HUES48 (cell line): ENCODE results near the gene TMEM255A.

ENCODE experiments used
- H3K27ac ChIP-seq: one replicate; pipeline ENCODE4 v1.7.0; 2013; ENCODE audit warnings: low read depth, low read length, inconsistent platforms
- H3K27me3 ChIP-seq: 2 replicates; pipeline ENCODE4 v1.6.1; 2013; ENCODE audit warnings: mild to moderate bottlenecking, low read length; ENCODE audit not compliant: control insufficient read depth, insufficient read depth
- H3K36me3 ChIP-seq: 2 replicates; pipeline ENCODE4 v1.6.1; 2013; ENCODE audit warnings: low read length; ENCODE audit not compliant: control insufficient read depth, insufficient read depth
- H3K4me1 ChIP-seq: 2 replicates; pipeline ENCODE4 v1.6.1; 2013; ENCODE audit warnings: mild to moderate bottlenecking, low read length; ENCODE audit not compliant: control insufficient read depth, insufficient read depth
- H3K4me3 ChIP-seq: 2 replicates; pipeline ENCODE4 v1.5.1; 2013; ENCODE audit warnings: mild to moderate bottlenecking, low read depth, low read length
- H3K9ac ChIP-seq: 2 replicates; pipeline ENCODE4 v1.6.1; 2013; ENCODE audit warnings: mild to moderate bottlenecking, low read depth, low read length, moderate library complexity
- H3K9me3 ChIP-seq: 2 replicates; pipeline ENCODE4 v1.6.1; 2013; ENCODE audit warnings: low read length; ENCODE audit not compliant: control insufficient read depth, insufficient read depth

Gene TMEM255A

GRCh38 chrX:120290107-120290506 is 21.2 kb downstream of the TMEM255A start:
- Histone ChIP-seq H3K9ac (no peak overlapping the region), H3K4me1 (peaks cover 5% of the 10 kb centered on the region; the same call in 1 of the 2 replicates), H3K36me3 (no peaks in the 10 kb centered on the region), H3K27me3 (peaks cover under 1% of the 10 kb centered on the region; the same call in 1 of the 2 replicates), H3K4me3 (no peak overlapping the region), H3K27ac (no peak overlapping the region), H3K9me3 (no peaks in the 10 kb centered on the region)

DNA sequence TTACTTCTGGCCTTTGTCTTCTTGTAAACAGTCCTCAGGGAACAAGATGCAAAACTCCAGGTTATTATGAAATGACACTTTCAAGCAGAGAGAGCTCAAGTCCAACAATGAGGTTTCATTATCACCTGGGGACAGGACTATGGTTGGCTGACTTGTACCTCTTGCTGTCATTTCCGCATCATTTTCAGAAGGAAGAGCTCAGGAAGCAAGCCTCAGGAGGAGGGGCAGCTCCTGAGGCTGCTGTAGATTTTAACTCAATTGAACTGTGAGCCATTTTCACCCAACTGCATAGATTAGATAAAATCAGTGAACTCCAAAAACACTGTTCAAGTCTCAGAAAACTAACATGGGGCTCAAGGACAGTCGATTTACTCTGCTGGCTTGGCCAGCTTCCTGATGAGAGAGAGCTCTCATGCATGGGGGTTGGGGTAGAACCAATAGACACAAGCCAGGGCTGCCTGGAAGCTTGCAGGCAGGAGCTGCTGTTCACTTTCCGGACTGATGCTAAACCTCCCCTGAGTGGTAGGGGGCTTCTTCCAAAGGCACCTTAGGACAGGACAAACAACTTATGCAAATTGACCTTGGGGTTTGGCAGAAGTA is 23.6 kb downstream of the TMEM255A start:
- no peaks in the 10 kb centered on the region for H3K9me3 ChIP-seq
- no peaks in the 10 kb centered on the region for H3K36me3 ChIP-seq
- H3K27me3 ChIP-seq = peaks cover 4% of the 10 kb centered on the region
- H3K9ac ChIP-seq = no peak overlapping the region
- no peak overlapping the region for H3K27ac ChIP-seq
- peaks cover 5% of the 10 kb centered on the region; the same call in 1 of the 2 replicates for H3K4me1 ChIP-seq
- no peak overlapping the region for H3K4me3 ChIP-seq

GRCh38 chrX:120286733-120287512 is 24.3 kb downstream of the TMEM255A start:
- Histone ChIP-seq H3K4me3 (no peak overlapping the region), H3K9ac (no peak overlapping the region), H3K27ac (no peak overlapping the region), H3K27me3 (peaks cover 4% of the 10 kb centered on the region), H3K4me1 (peaks cover 5% of the 10 kb centered on the region; the same call in 1 of the 2 replicates), H3K36me3 (no peaks in the 10 kb centered on the region), H3K9me3 (no peaks in the 10 kb centered on the region)

- peaks cover 24% of the 10 kb centered on the region for H3K27me3 ChIP-seq
- no peaks in the 10 kb centered on the region for H3K9me3 ChIP-seq
Measured at GRCh38 chrX:120282697-120283096, 28.6 kb downstream of the TMEM255A start.

GRCh38 chrX:120281761-120282160 is 29.5 kb downstream of the TMEM255A start:
- no peak overlapping the region for H3K9ac ChIP-seq
- H3K27me3 ChIP-seq = peaks cover 33% of the 10 kb centered on the region
- no peaks in the 10 kb centered on the region for H3K36me3 ChIP-seq
- peaks cover 5% of the 10 kb centered on the region; the same call in 1 of the 2 replicates for H3K4me1 ChIP-seq
- H3K9me3 ChIP-seq = no peaks in the 10 kb centered on the region
- no peak overlapping the region for H3K4me3 ChIP-seq
- no peak overlapping the region for H3K27ac ChIP-seq

More at GRCh38 chrX:120282697-120283096, 28.6 kb downstream of the TMEM255A start:
- Histone ChIP-seq H3K27ac (no peak overlapping the region), H3K4me1 (peaks cover 10% of the 10 kb centered on the region; the same call in 1 of the 2 replicates), H3K36me3 (no peaks in the 10 kb centered on the region), H3K4me3 (no peak overlapping the region), H3K9ac (no peak overlapping the region)

DNA sequence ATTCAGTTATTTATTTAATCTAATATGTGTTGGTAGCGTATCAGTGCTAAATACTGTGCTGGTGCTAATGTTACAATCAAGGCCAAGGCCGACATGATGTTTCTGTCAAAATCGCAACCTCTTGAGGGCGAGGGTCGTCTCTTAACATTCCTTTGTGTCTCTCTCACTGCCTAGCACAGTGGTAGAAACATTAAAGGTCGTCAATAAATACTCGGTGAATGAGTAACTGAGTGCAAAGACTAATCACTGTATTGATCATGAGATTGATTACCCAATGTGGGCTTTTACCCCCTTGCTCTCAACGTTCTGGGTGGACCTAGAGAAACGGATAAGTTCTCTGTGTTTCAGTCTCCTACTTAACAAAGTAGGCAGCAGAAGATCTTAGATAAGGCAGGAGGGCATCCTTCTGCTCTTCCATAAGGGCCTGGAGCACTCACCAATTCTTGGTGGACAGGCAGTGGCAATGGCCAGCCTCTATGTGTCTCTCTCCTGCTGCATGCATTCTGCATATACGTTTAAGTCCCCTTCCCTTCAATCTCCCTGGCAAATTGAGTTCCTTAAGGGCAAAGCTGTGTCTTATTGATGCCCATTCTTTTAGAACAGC is 30.1 kb downstream of the TMEM255A start:
- no peak overlapping the region for H3K9ac ChIP-seq
- no peaks in the 10 kb centered on the region for H3K36me3 ChIP-seq
- no peak overlapping the region for H3K27ac ChIP-seq
- no peaks in the 10 kb centered on the region for H3K9me3 ChIP-seq
- H3K4me3 ChIP-seq = no peak overlapping the region
- H3K4me1 ChIP-seq = peaks cover 12% of the 10 kb centered on the region; the same call in 1 of the 2 replicates
- H3K27me3 ChIP-seq = peaks cover 39% of the 10 kb centered on the region

- Histone ChIP-seq H3K9me3 (no peaks in the 10 kb centered on the region), H3K27ac (peak overlapping the region; percentile 50), H3K4me1 (peaks cover 26% of the 10 kb centered on the region), H3K27me3 (peaks cover 62% of the 10 kb centered on the region), H3K4me3 (peak overlapping the region; percentile 40), H3K36me3 (no peaks in the 10 kb centered on the region), H3K9ac (no peak overlapping the region)
Measured at GRCh38 chrX:120274958-120275357, 36.3 kb downstream of the TMEM255A start.

DNA sequence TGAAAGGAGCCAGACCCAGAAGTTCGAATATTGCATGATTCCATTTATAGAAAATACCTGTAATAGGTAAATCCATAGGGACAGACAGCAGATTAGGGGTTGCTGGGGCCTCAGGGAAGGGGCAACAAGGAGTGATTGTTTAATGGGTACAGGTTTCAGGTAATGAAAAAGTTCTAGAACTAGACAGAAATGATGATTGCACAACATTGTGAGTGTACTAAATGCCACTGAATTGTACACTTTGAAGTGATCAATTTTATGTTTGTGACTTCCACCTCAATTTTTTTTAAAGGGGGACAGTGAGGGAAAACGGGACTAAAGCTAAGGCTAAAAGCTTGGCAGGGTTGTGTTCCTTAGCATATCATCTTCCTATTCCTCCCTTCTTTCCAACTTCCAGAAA is 37.1 kb downstream of the TMEM255A start:
- H3K4me1 ChIP-seq = peaks cover 26% of the 10 kb centered on the region
- H3K9ac ChIP-seq = no peak overlapping the region
- peaks cover 59% of the 10 kb centered on the region for H3K27me3 ChIP-seq
- H3K27ac ChIP-seq = no peak overlapping the region
- no peaks in the 10 kb centered on the region for H3K36me3 ChIP-seq
- H3K4me3 ChIP-seq = no peak overlapping the region
- H3K9me3 ChIP-seq = no peaks in the 10 kb centered on the region

GRCh38 chrX:120271218-120271617 is 40.0 kb downstream of the TMEM255A start:
- Histone ChIP-seq H3K4me1 (peaks cover 15% of the 10 kb centered on the region), H3K9me3 (no peaks in the 10 kb centered on the region), H3K27ac (no peak overlapping the region), H3K4me3 (no peak overlapping the region), H3K9ac (no peak overlapping the region), H3K36me3 (no peaks in the 10 kb centered on the region), H3K27me3 (peaks cover 34% of the 10 kb centered on the region)

- Histone ChIP-seq H3K4me1 (peaks cover 13% of the 10 kb centered on the region), H3K27me3 (peaks cover 27% of the 10 kb centered on the region), H3K9me3 (no peaks in the 10 kb centered on the region), H3K27ac (no peak overlapping the region), H3K36me3 (no peaks in the 10 kb centered on the region), H3K4me3 (no peak overlapping the region), H3K9ac (no peak overlapping the region)
Measured at GRCh38 chrX:120270567-120270966, 40.7 kb downstream of the TMEM255A start.
